Measurements from ENCODE around the gene SACS. TPM values are rescaled to one million over a fixed set of nuclear protein-coding genes. Genes with fewer than 3 reads are reported as not detected.

The SACS gene
- total and polyA plus RNA-seq, 2 of the 4 experiments (the other 2 are of a cell fraction) = 14.7 to 121 TPM

- no peaks in the 10 kb centered on the region for H3K79me1 ChIP-seq (ENCODE audit: low read depth in 1 of 2, low read length in 2 of 2)
- in situ Hi-C loops (cut with MboI; ENCODE audit: low sequenced_read_pairs) = no loop called here
- no peak overlapping the region for H3K27ac ChIP-seq (ENCODE audit: insufficient read depth, low read length)
- H2BK5ac ChIP-seq (ENCODE audit: low read depth, low read length, poor library complexity, severe bottlenecking) = no peak overlapping the region
- dilution Hi-C loops (cut with HindIII; ENCODE audit: low sequenced_read_pairs, unreplicated experiment) = no loop called here
- no peak overlapping the region for H3K14ac ChIP-seq (replicated peaks; ENCODE audit: low read depth, low read length)
- H4K91ac ChIP-seq (ENCODE audit: insufficient read depth, low read depth, low read length) = no peak overlapping the region
- no peak overlapping the region for H3K4me3 ChIP-seq (ENCODE audit: insufficient read depth, low read depth, low read length)
- peaks cover 7% of the 10 kb centered on the region; the same call in 1 of the 2 replicates for H3K4me1 ChIP-seq (ENCODE audit: control insufficient read depth, insufficient read depth, low read length)
- no peak overlapping the region for H3K23ac ChIP-seq (ENCODE audit: low read depth, low read length)
- H3K9ac ChIP-seq (ENCODE audit: low read depth, low read length) = no peak overlapping the region
- intact Hi-C loops (cut with micrococcal nuclease) = no loop called here
- H3K18ac ChIP-seq (ENCODE audit: low read depth, low read length) = no peak overlapping the region
- H4K20me1 ChIP-seq (ENCODE audit: insufficient read depth, low read length) = no peaks in the 10 kb centered on the region
- no peak overlapping the region for H4K8ac ChIP-seq (ENCODE audit: low read depth in 2 of 2, low read length in 2 of 2)
- H2AK5ac ChIP-seq (ENCODE audit: low read depth, low read length) = no peak overlapping the region
- no peak overlapping the region for H4K5ac ChIP-seq (ENCODE audit: low read depth, low read length)
- H3K36me3 ChIP-seq (ENCODE audit: control insufficient read depth, insufficient read depth, low read length) = no peaks in the 10 kb centered on the region
- ATAC-seq (ENCODE audit: low read depth) = no peak
- H2BK120ac ChIP-seq (ENCODE audit: low read depth, low read length) = no peak overlapping the region
- POLR2A ChIA-PET (ENCODE audit: unreplicated experiment) = no interaction called here
- no peak overlapping the region for H2BK20ac ChIP-seq (ENCODE audit: low read depth, low read length)
- no peak overlapping the region for H2AFZ ChIP-seq (replicated peaks; ENCODE audit: low read length, poor library complexity)
- no peak overlapping the region for H3K56ac ChIP-seq (ENCODE audit: extremely low read depth, insufficient read depth, low read length)
- CTCF ChIA-PET = no interaction called here
- no peaks in the 10 kb centered on the region for H3K27me3 ChIP-seq (ENCODE audit: control insufficient read depth, insufficient read depth, low read length)
- no peak overlapping the region for H3K4me2 ChIP-seq (ENCODE audit: low read depth, low read length)
- no peaks in the 10 kb centered on the region for H3K9me3 ChIP-seq (ENCODE audit: control insufficient read depth, insufficient read depth, low read length)
- no peak for DNase-seq
- BruUV-seq (replicated peaks) = no TSS peak
- no peaks in the 10 kb centered on the region; the same call in 1 of the 2 replicates for H3K9me1 ChIP-seq (ENCODE audit: insufficient read depth, low read length)
- 89% methylated on average over 3 of the region's 8 CpGs; no CpG with 5 or more reads in 1 of the 2 experiments for WGBS, 2 experiments (ENCODE audit: extremely low coverage in 2 of 2, insufficient read length in 1 of 2)
- no peak overlapping the region for H2BK15ac ChIP-seq (ENCODE audit: low read depth, low read length)
- no peak overlapping the region for H3K4ac ChIP-seq (ENCODE audit: low read depth, low read length)
- no peak overlapping the region for H2AK9ac ChIP-seq (replicated peaks; ENCODE audit: low read depth, low read length, poor library complexity)
- no peak for TF ChIP-seq RFX5 (IDR thresholded peaks at IDR 0.05; ENCODE audit: low read depth, low read length)
- TF ChIP-seq NFE2L2 (IDR thresholded peaks at IDR 0.05; ENCODE audit: low read depth, low read length) = no peak
- no peak for TF ChIP-seq MAZ (IDR thresholded peaks at IDR 0.05; ENCODE audit: borderline replicate concordance, low read depth, low read length)
- no peak for TF ChIP-seq MXI1 (IDR thresholded peaks at IDR 0.05; ENCODE audit: borderline replicate concordance, low read depth, low read length)
- no peak for TF ChIP-seq CEBPB (IDR thresholded peaks at IDR 0.05; ENCODE audit: low read depth, low read length)
Measured at GRCh38 chr13:23453132-23453531, 19.6 kb upstream of the SACS start.

All from IMR-90 (cell line).